A549 treated with CORT108297 at 1 μM for 4 hours (cell line): ENCODE measurements around the gene SIN3B. TPM values are rescaled to one million over a fixed set of nuclear protein-coding genes. Genes with fewer than 3 reads are reported as not detected.

Experiments used
- total RNA-seq: library from RNA; stranded (reverse); fragments of 200-300 nt; extraction: Qiagen RNA extraction; gene quantifications from 5 replicates; pipeline ENCODE4 v1.2.3, GENCODE V29; 2022

SIN3B gene
- 18.5 to 25.2 TPM (median 23.5 TPM) in 5 replicates for total RNA-seq

GRCh38 chr19:16829010-16829821, at the start of gene SIN3B:
TSS of gene SIN3B (plus strand) at chr19:16829398. CDS start at chr19:16829421, 23 bp downstream.

GRCh38 chr19:16888629-16889365, 59.6 kb downstream of the SIN3B start, which contains the start of gene F2RL3:
TSS of gene F2RL3 (plus strand) at chr19:16888999. CDS start at chr19:16889190, 191 bp downstream.

Other genes with a start within 250 kb of the SIN3B start
- gene MED26, start 201.2 kb upstream of the SIN3B start, total RNA-seq, result 3.5 to 6.0 TPM (median 5.1 TPM) in 5 replicates
- 68.0 to 85.7 TPM (median 73.9 TPM) in 5 replicates for gene SMIM7, start 169.3 kb upstream of the SIN3B start, total RNA-seq
- 1.2 to 1.5 TPM (median 1.3 TPM) in 5 replicates for gene TMEM38A, start 168.3 kb upstream of the SIN3B start, total RNA-seq
- not detected in 5 replicates for gene NWD1, start 109.6 kb upstream of the SIN3B start, total RNA-seq
- gene F2RL3, start 59.6 kb downstream of the SIN3B start, total RNA-seq, result not detected in 5 replicates
- gene CPAMD8, start 197.4 kb downstream of the SIN3B start, total RNA-seq, result 0.08 to 0.23 TPM in 2 of 5 replicates, not detected in the others
- gene HAUS8, start 246.1 kb downstream of the SIN3B start, total RNA-seq, result 12.8 to 16.9 TPM (median 15.0 TPM) in 5 replicates
- 30.1 to 37.4 TPM (median 33.9 TPM) in 5 replicates for gene MYO9B, start 246.4 kb downstream of the SIN3B start, total RNA-seq